NB4 (cell line): ENCODE data around the gene ANKRD11.

Experiments
- CTCF ChIP-seq: IDR thresholded peaks from one replicate; pipeline ENCODE4 v1.5.1; 2012; ENCODE audit warnings: low read depth, low read length
- MAX ChIP-seq: IDR thresholded peaks from 2 replicates; pipeline ENCODE4 v1.6.1; 2011; ENCODE audit warnings: low read depth, low read length
- MYC ChIP-seq: IDR thresholded peaks from 2 replicates; pipeline ENCODE4 v1.6.1; 2011; ENCODE audit warnings: low read depth, low read length
- POLR2A ChIP-seq: IDR thresholded peaks from 2 replicates; pipeline ENCODE4 v1.6.1; 2011; ENCODE audit warnings: mild to moderate bottlenecking; ENCODE audit not compliant: insufficient read length; ENCODE audit errors: extremely low read depth

GRCh38 chr16:89365044-89365467 lies 125.3 kb downstream of the ANKRD11 start:
- TF ChIP-seq CTCF (no peak), MAX (no peak), POLR2A (no peak), MYC (no peak)
